ENCODE measurements around the gene XPNPEP1. TPM values are rescaled to one million over a fixed set of nuclear protein-coding genes. Genes with fewer than 3 reads are reported as not detected.
A peak's percentile ranks its signal among the peaks of the same experiment; 100 is the strongest.

The XPNPEP1 gene
- total RNA-seq, 1 donor from 2014 or later = 35.7 TPM

GRCh38 chr10:109968953-109969759 lies 45.8 kb upstream of the XPNPEP1 start:
- DNase-seq = no peak
- intact Hi-C loops (cut with micrococcal nuclease) = no loop called here
- Histone ChIP-seq H3K4me1 (peaks cover 47% of the 10 kb centered on the region), H3K4me3 (no peak overlapping the region), H3K36me3 (no peaks in the 10 kb centered on the region), H3K27ac (replicated peaks) (peak overlapping the region; percentile 49), H3K9me3 (replicated peaks) (no peaks in the 10 kb centered on the region), H3K27me3 (ENCODE audit: low read depth) (no peaks in the 10 kb centered on the region)
- TF ChIP-seq CTCF (IDR thresholded peaks at IDR 0.05; ENCODE audit: borderline replicate concordance) = no peak

DNA sequence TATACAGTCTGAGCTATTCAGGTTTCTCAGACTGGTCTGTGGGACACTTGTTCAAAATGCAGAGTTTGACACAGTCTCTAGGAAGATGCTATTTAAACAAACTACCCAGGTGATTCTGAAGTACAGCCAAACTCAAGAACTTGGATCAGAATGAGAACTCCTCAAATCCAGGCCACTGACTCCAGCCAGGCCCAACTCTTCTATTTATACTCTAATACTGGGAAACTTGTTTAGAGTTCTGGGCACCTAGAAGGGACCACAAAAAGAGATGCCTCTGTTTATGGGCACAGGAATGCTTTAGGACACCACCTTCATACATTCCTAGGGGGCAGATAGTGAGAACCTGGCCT lies 44.4 kb upstream of the XPNPEP1 start:
- Histone ChIP-seq H3K4me1 (peaks cover 47% of the 10 kb centered on the region), H3K4me3 (no peak overlapping the region), H3K9me3 (replicated peaks) (no peaks in the 10 kb centered on the region), H3K27me3 (ENCODE audit: low read depth) (no peaks in the 10 kb centered on the region), H3K36me3 (no peaks in the 10 kb centered on the region), H3K27ac (replicated peaks) (peak overlapping the region; percentile 47)
- TF ChIP-seq CTCF (IDR thresholded peaks at IDR 0.05; ENCODE audit: borderline replicate concordance) = no peak
- DNase-seq = no peak
- intact Hi-C loops (cut with micrococcal nuclease) = no loop called here

DNA sequence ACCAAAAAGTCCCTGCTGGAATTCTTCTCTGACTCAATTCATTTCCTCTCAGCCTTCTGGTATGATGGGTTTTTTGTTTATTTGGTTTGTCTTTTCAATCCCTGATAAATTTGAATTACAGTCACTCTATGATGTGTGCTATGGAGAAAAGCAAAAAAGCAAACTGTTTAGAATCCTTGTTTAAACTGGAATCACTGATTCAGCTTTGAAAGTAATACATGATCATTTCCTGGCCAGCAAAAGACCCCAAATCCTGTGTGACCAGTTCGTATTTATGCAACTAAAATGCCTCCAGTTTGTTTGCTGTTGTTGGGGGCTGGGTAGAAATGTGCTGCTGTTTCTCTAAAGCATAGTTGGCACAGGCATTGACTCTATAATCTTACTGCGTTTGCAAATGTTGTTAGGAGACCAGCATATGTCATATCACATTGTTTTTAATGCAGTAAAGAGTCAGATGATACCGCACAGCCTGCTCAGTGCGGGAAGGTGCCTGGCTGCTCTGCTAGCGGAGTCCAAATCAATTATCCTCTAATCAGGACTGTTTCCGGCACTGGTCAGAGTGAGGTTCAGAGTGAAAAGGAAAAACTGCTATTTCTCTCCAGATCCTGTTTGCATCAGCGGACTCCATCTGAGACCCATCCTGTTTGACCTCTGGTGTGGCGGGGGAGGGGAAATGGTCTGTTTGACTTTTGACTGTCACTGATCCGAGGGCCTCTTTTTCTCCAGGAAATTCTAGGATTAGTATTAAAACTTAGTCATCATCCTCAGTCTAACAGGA lies 43.8 kb upstream of the XPNPEP1 start:
- peak; percentile 40 for DNase-seq
- intact Hi-C loops (cut with micrococcal nuclease) = no loop called here

DNA sequence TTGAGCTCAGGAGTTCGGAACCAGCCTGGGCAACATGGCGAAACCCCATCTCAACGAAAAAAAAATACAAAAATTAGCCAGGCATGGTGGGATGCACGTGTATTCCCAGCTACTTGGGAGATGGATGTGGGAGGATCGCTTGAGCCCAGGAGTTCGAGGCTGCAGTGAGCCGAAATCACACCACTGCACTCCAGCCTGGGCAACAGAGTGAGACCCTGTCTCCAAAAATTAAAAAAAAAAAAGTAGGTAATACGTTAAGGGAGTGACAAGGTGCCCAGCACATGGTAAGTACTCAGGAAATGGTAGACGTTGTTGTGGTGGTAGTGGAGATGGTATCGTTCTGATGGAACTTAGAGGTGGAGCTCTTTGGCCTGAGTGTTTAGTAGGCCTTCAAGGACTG lies 41.0 kb upstream of the XPNPEP1 start:
- Histone ChIP-seq H3K27me3 (ENCODE audit: low read depth) (no peaks in the 10 kb centered on the region), H3K4me1 (peaks cover 53% of the 10 kb centered on the region), H3K36me3 (no peaks in the 10 kb centered on the region), H3K4me3 (no peak overlapping the region), H3K27ac (replicated peaks) (no peak overlapping the region), H3K9me3 (replicated peaks) (no peaks in the 10 kb centered on the region)
- intact Hi-C loops (cut with micrococcal nuclease) = no loop called here
- no peak for TF ChIP-seq CTCF (IDR thresholded peaks at IDR 0.05; ENCODE audit: borderline replicate concordance)
- DNase-seq = no peak

More for the DNA sequence above, 43.8 kb upstream of the XPNPEP1 start:
- H3K4me1 ChIP-seq = peaks cover 53% of the 10 kb centered on the region
- H3K27me3 ChIP-seq (ENCODE audit: low read depth) = no peaks in the 10 kb centered on the region
- no peaks in the 10 kb centered on the region for H3K36me3 ChIP-seq
- no peaks in the 10 kb centered on the region for H3K9me3 ChIP-seq (replicated peaks)
- no peak overlapping the region for H3K4me3 ChIP-seq
- H3K27ac ChIP-seq (replicated peaks) = peak overlapping the region; percentile 47
- no peak for TF ChIP-seq CTCF (IDR thresholded peaks at IDR 0.05; ENCODE audit: borderline replicate concordance)

DNA sequence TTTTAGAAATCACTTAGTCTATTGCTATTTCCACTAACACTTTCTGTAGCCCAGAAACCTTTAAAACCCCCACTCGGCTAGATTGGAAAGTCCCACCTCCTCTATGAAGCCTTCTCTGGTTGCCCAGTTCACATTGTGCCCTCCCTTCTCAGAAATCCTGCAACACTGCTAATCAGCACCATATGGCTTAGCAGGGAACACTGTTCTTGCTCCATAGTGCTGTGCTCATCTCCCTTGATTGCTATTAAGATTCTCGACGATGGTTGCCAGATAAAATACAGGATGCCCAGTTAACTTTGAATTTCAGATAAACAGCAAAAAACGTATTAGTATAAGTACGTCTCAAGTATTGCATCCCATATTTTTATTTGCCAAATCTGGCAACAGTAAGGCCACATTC lies 40.1 kb upstream of the XPNPEP1 start:
- Histone ChIP-seq H3K4me3 (no peak overlapping the region), H3K27ac (replicated peaks) (no peak overlapping the region), H3K9me3 (replicated peaks) (no peaks in the 10 kb centered on the region), H3K27me3 (ENCODE audit: low read depth) (no peaks in the 10 kb centered on the region), H3K36me3 (no peaks in the 10 kb centered on the region), H3K4me1 (peaks cover 44% of the 10 kb centered on the region)
- no peak for TF ChIP-seq CTCF (IDR thresholded peaks at IDR 0.05; ENCODE audit: borderline replicate concordance)
- intact Hi-C loops (cut with micrococcal nuclease) = no loop called here
- no peak for DNase-seq
